Peyer's patch (tissue), 4 donors: ENCODE measurements around the gene USP6NL.

Experiments
- POLR2A ChIP-seq, 2 donors: fragments of 450-650 bp; IDR thresholded peaks; one replicate each; pipeline ENCODE4 v1.5.1; 2017; ENCODE audit warnings: antibody characterized with exemption in 2 of 2, mild to moderate bottlenecking in 2 of 2, moderate library complexity in 2 of 2
- TF ChIP-seq, protein P1 (sequence below), 6 experiments: fragments of 450-650 bp in 4 of 6; fragments of 200-600 bp in 2 of 6; sonication (generic) in 1 of 6; IDR thresholded peaks; one replicate each; pipeline ENCODE4 v1.5.1; 2017 to 2019; ENCODE audit warnings: antibody characterized with exemption in 6 of 6, mild to moderate bottlenecking in 3 of 6, moderate library complexity in 1 of 6

DNA sequence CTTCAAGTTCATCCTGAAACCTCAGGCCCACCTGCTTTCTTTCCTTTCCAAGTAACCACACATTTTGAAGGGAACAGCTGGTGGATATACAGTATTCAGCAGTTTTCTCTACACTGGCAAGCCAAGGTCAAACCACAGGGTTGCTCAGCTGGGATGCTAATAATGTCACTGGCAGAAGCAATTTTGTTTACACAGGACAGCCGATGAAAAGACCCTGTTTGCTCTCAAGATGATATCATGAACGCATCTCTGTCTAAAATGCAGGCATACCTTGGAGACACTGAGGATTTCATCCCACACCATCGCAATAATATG lies 186.2 kb downstream of the USP6NL start:
- TF ChIP-seq POLR2A (IDR thresholded peaks at IDR 0.05), result no peak
- TF ChIP-seq, protein P1, sequence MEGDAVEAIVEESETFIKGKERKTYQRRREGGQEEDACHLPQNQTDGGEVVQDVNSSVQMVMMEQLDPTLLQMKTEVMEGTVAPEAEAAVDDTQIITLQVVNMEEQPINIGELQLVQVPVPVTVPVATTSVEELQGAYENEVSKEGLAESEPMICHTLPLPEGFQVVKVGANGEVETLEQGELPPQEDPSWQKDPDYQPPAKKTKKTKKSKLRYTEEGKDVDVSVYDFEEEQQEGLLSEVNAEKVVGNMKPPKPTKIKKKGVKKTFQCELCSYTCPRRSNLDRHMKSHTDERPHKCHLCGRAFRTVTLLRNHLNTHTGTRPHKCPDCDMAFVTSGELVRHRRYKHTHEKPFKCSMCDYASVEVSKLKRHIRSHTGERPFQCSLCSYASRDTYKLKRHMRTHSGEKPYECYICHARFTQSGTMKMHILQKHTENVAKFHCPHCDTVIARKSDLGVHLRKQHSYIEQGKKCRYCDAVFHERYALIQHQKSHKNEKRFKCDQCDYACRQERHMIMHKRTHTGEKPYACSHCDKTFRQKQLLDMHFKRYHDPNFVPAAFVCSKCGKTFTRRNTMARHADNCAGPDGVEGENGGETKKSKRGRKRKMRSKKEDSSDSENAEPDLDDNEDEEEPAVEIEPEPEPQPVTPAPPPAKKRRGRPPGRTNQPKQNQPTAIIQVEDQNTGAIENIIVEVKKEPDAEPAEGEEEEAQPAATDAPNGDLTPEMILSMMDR (IDR thresholded peaks at IDR 0.05), result no peak
